H1 (cell line): Measurements from ENCODE around the gene RELB. TPM values are rescaled to one million over a fixed set of nuclear protein-coding genes. Genes with fewer than 3 reads are reported as not detected.

ENCODE experiments used
- CTCF ChIA-PET: fragments of 300-600 bp; sonication (Branson Sonifier 250); formaldehyde crosslinking; loops from one replicate; lab custom pipeline; 2021; ENCODE audit not compliant: partially characterized antibody; lab: Charles Lee
- POLR2A ChIA-PET: fragments of 300-600 bp; sonication (Branson Sonifier 250); formaldehyde crosslinking; loops from one replicate; lab custom pipeline; 2021; ENCODE audit warnings: inconsistent platforms; ENCODE audit not compliant: partially characterized antibody; lab: Charles Lee
- DNase-seq, 2 experiments: peaks; one replicate each; pipeline versions ENCODE4 v3.0.0 to v3.0.0-alpha.2; 2010 to 2022; ENCODE audit warnings: low spot score in 2 of 2, low read depth in 1 of 2, mixed read lengths in 1 of 2
- FAIRE-seq: peaks from 2 replicates; lab custom pipeline; 2011; peaks lifted over from hg19 to GRCh38; lab: Jason Lieb, UNC
- H2AFZ ChIP-seq: 2 replicates; pipeline ENCODE4 v1.8.1; 2012; ENCODE audit warnings: low read length, inconsistent platforms
- H2AK5ac ChIP-seq: 2 replicates; pipeline ENCODE4 v1.6.1; 2013; ENCODE audit warnings: low read depth, low read length
- H2BK120ac ChIP-seq: replicated peaks from 2 replicates; pipeline ENCODE3; 2013; ENCODE audit warnings: low read depth, low read length, inconsistent platforms
- H2BK12ac ChIP-seq: 2 replicates; pipeline ENCODE4 v1.6.1; 2013; ENCODE audit warnings: low read depth, low read length
- H2BK15ac ChIP-seq: 2 replicates; pipeline ENCODE4 v1.6.1; 2013; ENCODE audit warnings: low read length
- H2BK20ac ChIP-seq: 2 replicates; pipeline ENCODE4 v1.6.1; 2013; ENCODE audit warnings: low read length
- H2BK5ac ChIP-seq: 2 replicates; pipeline ENCODE4 v1.6.1; 2013; ENCODE audit warnings: low read depth, low read length
- H3K14ac ChIP-seq: 2 replicates; pipeline ENCODE4 v1.6.1; 2013; ENCODE audit warnings: inconsistent platforms; ENCODE audit not compliant: insufficient read length
- H3K18ac ChIP-seq: 2 replicates; pipeline ENCODE4 v1.6.1; 2013; ENCODE audit warnings: low read length; ENCODE audit errors: extremely low read depth
- H3K23ac ChIP-seq: 2 replicates; pipeline ENCODE4 v1.6.1; 2013; ENCODE audit warnings: inconsistent platforms; ENCODE audit not compliant: insufficient read length
- H3K23me2 ChIP-seq: 2 replicates; pipeline ENCODE4 v1.6.1; 2013; ENCODE audit warnings: low read depth, low read length
- H3K27ac ChIP-seq: 2 replicates; pipeline ENCODE4 v1.6.1; 2011; ENCODE audit warnings: low read depth, low read length, inconsistent platforms
- H3K27me3 ChIP-seq, 4 experiments: replicated peaks in 1 of 4; 1 replicate in 1 of 4; 2 replicates in 3 of 4; pipeline versions ENCODE4 v1.6.1 to v1.8.1; 2011 to 2013; ENCODE audit warnings: low read length in 3 of 4, mild to moderate bottlenecking in 3 of 4, inconsistent platforms in 2 of 4, mixed read lengths in 2 of 4, moderate library complexity in 1 of 4; ENCODE audit not compliant: control insufficient read depth in 3 of 4, insufficient read depth in 3 of 4; ENCODE audit errors: extremely low read depth in 1 of 4
- H3K36me3 ChIP-seq, 4 experiments: 2 replicates each; pipeline versions ENCODE4 v1.6.1 to v1.8.1; 2011 to 2013; ENCODE audit warnings: mild to moderate bottlenecking in 4 of 4, low read length in 3 of 4, moderate library complexity in 2 of 4, control low read depth in 1 of 4, inconsistent platforms in 1 of 4; ENCODE audit not compliant: insufficient read depth in 4 of 4, control insufficient read depth in 2 of 4
- H3K4ac ChIP-seq: replicated peaks from 2 replicates; pipeline ENCODE3; 2013; ENCODE audit warnings: low read length, low read depth, mixed read lengths, inconsistent platforms; ENCODE audit not compliant: insufficient read length
- H3K4me1 ChIP-seq, 4 experiments: replicated peaks in 1 of 4; 1 replicate in 1 of 4; 2 replicates in 3 of 4; pipeline versions ENCODE4 v1.6.1 to v1.8.1; 2011 to 2013; ENCODE audit warnings: low read length in 3 of 4, inconsistent platforms in 2 of 4, mixed read lengths in 1 of 4; ENCODE audit not compliant: insufficient read depth in 4 of 4, control insufficient read depth in 3 of 4
- H3K4me2 ChIP-seq, 2 experiments: 2 replicates each; pipeline versions ENCODE4 v1.6.1 to v1.8.1; 2011 to 2013; ENCODE audit warnings: low read depth in 2 of 2, low read length in 2 of 2, control low read depth in 1 of 2, inconsistent platforms in 1 of 2, mild to moderate bottlenecking in 1 of 2; ENCODE audit not compliant: insufficient read depth in 1 of 2
- H3K4me3 ChIP-seq, 4 experiments: fragments of 200-600, 300-600 bp in 1 of 4; sonication (generic), shearing (Covaris generic), sonication (Bioruptor Twin) in 1 of 4; 2 replicates each; pipeline versions ENCODE4 v1.5.1 to v1.8.1; 2011 to 2016; ENCODE audit warnings: low read length in 4 of 4, low read depth in 3 of 4, control low read depth in 2 of 4, inconsistent platforms in 2 of 4, mild to moderate bottlenecking in 2 of 4, mixed read lengths in 1 of 4, moderate library complexity in 1 of 4; ENCODE audit not compliant: insufficient read depth in 2 of 4; ENCODE audit errors: extremely low read depth in 1 of 4
- H3K56ac ChIP-seq: replicated peaks from 2 replicates; pipeline ENCODE3; 2013; ENCODE audit warnings: low read depth, mild to moderate bottlenecking, mixed read lengths, low read length, inconsistent platforms; ENCODE audit not compliant: insufficient read length
- H3K79me1 ChIP-seq: 2 replicates; pipeline ENCODE4 v1.6.1; 2013; ENCODE audit warnings: low read depth, low read length, control low read depth
- H3K79me2 ChIP-seq, 2 experiments: 2 replicates each; pipeline versions ENCODE4 v1.6.1 to v1.8.1; 2012 to 2013; ENCODE audit warnings: low read length in 2 of 2, mild to moderate bottlenecking in 2 of 2, inconsistent platforms in 1 of 2; ENCODE audit not compliant: insufficient read depth in 2 of 2, control insufficient read depth in 1 of 2
- H3K9ac ChIP-seq, 4 experiments: replicated peaks in 1 of 4; 1 replicate in 1 of 4; 2 replicates in 3 of 4; pipeline versions ENCODE4 v1.6.1 to v1.8.1; 2011 to 2013; ENCODE audit warnings: low read depth in 3 of 4, low read length in 3 of 4, control low read depth in 2 of 4, mild to moderate bottlenecking in 2 of 4, moderate library complexity in 2 of 4, inconsistent platforms in 1 of 4; ENCODE audit errors: extremely low read depth in 1 of 4
- H3K9me3 ChIP-seq, 2 experiments: 2 replicates each; pipeline versions ENCODE4 v1.6.1 to v1.8.1; 2012 to 2013; ENCODE audit warnings: mild to moderate bottlenecking in 2 of 2, moderate library complexity in 2 of 2, control low read depth in 1 of 2, inconsistent platforms in 1 of 2, low read depth in 1 of 2, low read length in 1 of 2, mixed read lengths in 1 of 2; ENCODE audit not compliant: insufficient read depth in 2 of 2
- H4K20me1 ChIP-seq, 2 experiments: replicated peaks in 1 of 2; 2 replicates each; pipeline versions ENCODE3 to v1.8.1; 2011 to 2013; ENCODE audit warnings: inconsistent platforms in 2 of 2, low read length in 2 of 2, mild to moderate bottlenecking in 1 of 2; ENCODE audit not compliant: insufficient read depth in 2 of 2, control insufficient read depth in 1 of 2
- H4K5ac ChIP-seq: 2 replicates; pipeline ENCODE4 v1.6.1; 2013; ENCODE audit warnings: low read length, low read depth, mixed read lengths, inconsistent platforms; ENCODE audit not compliant: insufficient read length
- H4K8ac ChIP-seq: 2 replicates; pipeline ENCODE4 v1.8.0; 2013; ENCODE audit warnings: mild to moderate bottlenecking, moderate library complexity, low read length, inconsistent platforms; ENCODE audit not compliant: insufficient read depth; ENCODE audit errors: extremely low read depth
- H4K91ac ChIP-seq: replicated peaks from 2 replicates; pipeline ENCODE3; 2013; ENCODE audit warnings: low read length, mixed read lengths, inconsistent platforms; ENCODE audit not compliant: insufficient read length
- TCF12 ChIP-seq: IDR thresholded peaks from 2 replicates; pipeline ENCODE4 v1.6.1; 2011; ENCODE audit warnings: low read depth, mild to moderate bottlenecking, low read length
- WGBS, 2 experiments: shearing (Covaris generic) in 1 of 2; methylation state at CpG; one replicate each; pipeline versions ENCODE4 v1.1.6 to v1.1.7; 2013 to 2015; ENCODE audit warnings: low lambda C conversion rate in 2 of 2, mixed read lengths in 2 of 2, inconsistent platforms in 1 of 2, low coverage in 1 of 2, missing lambda C conversion rate in 1 of 2; ENCODE audit not compliant: insufficient replicate concordance in 2 of 2, insufficient coverage in 1 of 2, insufficient read length in 1 of 2; ENCODE audit errors: extremely low coverage in 1 of 2, missing lambda C conversion rate in 1 of 2; 5-methylcytosine and 5-hydroxymethylcytosine counted together
- polyA plus RNA-seq, 7 experiments: library from polyadenylated mRNA; depleted of rRNA in 3 of 7; stranded (reverse) in 5 of 7; unstranded in 2 of 7; fragments of >200 nt in 5 of 7; fragments of 200-250 nt in 2 of 7; gene quantifications; 1 replicate in 5 of 7; 2 replicates in 1 of 7; 4 replicates in 1 of 7; pipeline versions ENCODE4 v1.2.1 to v1.2.3, GENCODE V29; 2011 to 2013; ENCODE audit warnings: missing spikeins in 2 of 7, mixed read lengths in 2 of 7
- total RNA-seq: library from RNA; stranded (reverse); fragmentation: NEBNext Ultra II Directional; extraction: Animal tissue kit (Norgen Biotek cat#: 25700); gene quantifications from 2 replicates; pipeline ENCODE4 v1.2.1, GENCODE V29; 2021

RELB gene
- total and polyA plus RNA-seq, 2 of the 8 experiments (the other 6 are each of a cell fraction or from before 2014, with no cell fraction given): 10.0 to 13.1 TPM

DNA sequence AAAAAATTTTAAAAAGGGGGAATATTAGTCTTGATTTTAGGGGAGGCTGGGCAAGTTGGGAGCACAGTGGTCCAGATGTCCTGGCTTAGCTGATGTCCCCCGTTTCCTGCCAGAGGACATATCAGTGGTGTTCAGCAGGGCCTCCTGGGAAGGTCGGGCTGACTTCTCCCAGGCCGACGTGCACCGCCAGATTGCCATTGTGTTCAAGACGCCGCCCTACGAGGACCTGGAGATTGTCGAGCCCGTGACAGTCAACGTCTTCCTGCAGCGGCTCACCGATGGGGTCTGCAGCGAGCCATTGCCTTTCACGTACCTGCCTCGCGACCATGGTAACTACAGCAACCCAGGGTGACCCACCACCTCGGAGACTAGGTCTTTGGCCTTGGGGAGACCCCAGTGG is 31.2 kb downstream of the RELB start:
- no peak for FAIRE-seq

More for the DNA sequence above, 31.2 kb downstream of the RELB start:
- POLR2A ChIA-PET: interaction anchor here (1.6 kb wide), 1 partner anchor 19 kb away, joined by 3 read pairs; no protein-coding TSS in a partner anchor
- H3K18ac ChIP-seq: no peak overlapping the region
- TF ChIP-seq TCF12: no peak
- no peak overlapping the region for H2BK120ac ChIP-seq
- H2BK15ac ChIP-seq: no peak overlapping the region
- DNase-seq: no peak
- WGBS, 2 experiments: 93% methylated on average over 18 of the region's 18 CpGs; no CpG with 5 or more reads in 1 of the 2 experiments
- no peaks in the 10 kb centered on the region for H3K27me3 ChIP-seq
- H3K27ac ChIP-seq: no peak overlapping the region
- no peaks in the 10 kb centered on the region for H3K79me1 ChIP-seq
- H3K23ac ChIP-seq: no peak overlapping the region
- H3K14ac ChIP-seq: no peak overlapping the region
- no peak overlapping the region for H3K56ac ChIP-seq
- H2BK12ac ChIP-seq: no peak overlapping the region
- H3K4ac ChIP-seq: no peak overlapping the region
- no peak overlapping the region for H4K5ac ChIP-seq
- no peak overlapping the region for H2AK5ac ChIP-seq
- no peaks in the 10 kb centered on the region for H3K79me2 ChIP-seq
- H3K9ac ChIP-seq: no peak overlapping the region
- H2AFZ ChIP-seq: no peak overlapping the region
- H4K20me1 ChIP-seq: no peaks in the 10 kb centered on the region
- no peak overlapping the region for H2BK5ac ChIP-seq
- peaks cover 0 to 11% (median 2%) of the 10 kb centered on the region in 4 experiments; a peak in 3 of 8 replicates for H3K36me3 ChIP-seq
- no peaks in the 10 kb centered on the region for H3K23me2 ChIP-seq
- H3K4me1 ChIP-seq: no peaks in the 10 kb centered on the region
- CTCF ChIA-PET: interaction anchor here (1.1 to 1.6 kb wide), 4 partner anchors 18 to 116 kb away, joined by 3 to 5 read pairs (median 4); no protein-coding TSS in a partner anchor
- H3K9me3 ChIP-seq: no peaks in the 10 kb centered on the region
- H2BK20ac ChIP-seq: no peak overlapping the region
- H4K8ac ChIP-seq: no peak overlapping the region
- H3K4me2 ChIP-seq: no peak overlapping the region
- no peak overlapping the region for H4K91ac ChIP-seq
- H3K4me3 ChIP-seq: no peak overlapping the region
